Kidney (tissue), 22 donors: ENCODE data around the gene PPP1R14D. TPM values are rescaled to one million over a fixed set of nuclear protein-coding genes. Genes with fewer than 3 reads are reported as not detected.

ENCODE experiments used
- DNase-seq, 5 donors: peaks; one replicate each; pipeline ENCODE4 v3.0.0-alpha.2; 2013 to 2020
- FAIRE-seq: peaks from 2 replicates; lab custom pipeline; 2012; peaks lifted over from hg19 to GRCh38; lab: Jason Lieb, UNC
- H3K27ac ChIP-seq, 2 donors: one replicate each; pipeline ENCODE4 v1.7.0; 2013; ENCODE audit warnings: low read depth in 2 of 2, low read length in 2 of 2, inconsistent platforms in 1 of 2
- H3K27me3 ChIP-seq: one replicate; pipeline ENCODE4 v1.7.1; 2013; ENCODE audit warnings: low read length, inconsistent platforms; ENCODE audit not compliant: control insufficient read depth, insufficient read depth
- H3K36me3 ChIP-seq, 3 donors: one replicate each; pipeline versions ENCODE4 v1.7.0 to v1.7.1; 2013; ENCODE audit warnings: low read length in 3 of 3, control low read depth in 1 of 3, inconsistent platforms in 1 of 3; ENCODE audit not compliant: insufficient read depth in 3 of 3, control insufficient read depth in 2 of 3
- H3K4me1 ChIP-seq, 3 donors: one replicate each; pipeline versions ENCODE4 v1.7.0 to v1.7.1; 2013; ENCODE audit warnings: low read length in 3 of 3, inconsistent platforms in 1 of 3, low read depth in 1 of 3; ENCODE audit not compliant: control insufficient read depth in 2 of 3, insufficient read depth in 2 of 3
- H3K4me3 ChIP-seq, 3 donors: one replicate each; pipeline versions ENCODE4 v1.7.0 to v1.8.1; 2013; ENCODE audit warnings: low read length in 3 of 3, control low read depth in 1 of 3, inconsistent platforms in 1 of 3
- H3K9ac ChIP-seq, 3 donors: one replicate each; pipeline versions ENCODE4 v1.7.0 to v1.7.1; 2013; ENCODE audit warnings: low read length in 3 of 3, control low read depth in 1 of 3, inconsistent platforms in 1 of 3
- H3K9me3 ChIP-seq, 3 donors: one replicate each; pipeline versions ENCODE4 v1.7.0 to v1.7.1; 2013; ENCODE audit warnings: low read length in 3 of 3, control low read depth in 1 of 3, inconsistent platforms in 1 of 3; ENCODE audit not compliant: control insufficient read depth in 2 of 3, insufficient read depth in 1 of 3
- CTCF ChIP-seq: IDR thresholded peaks from 3 replicates; pipeline ENCODE4 v1.5.1; 2012; ENCODE audit warnings: mild to moderate bottlenecking, moderate library complexity, borderline replicate concordance; ENCODE audit not compliant: insufficient read depth; ENCODE audit errors: extremely low read depth
- intact Hi-C: fragments of 100-400 bp; cut with DNase I; formaldehyde crosslinking; loops from one replicate; pipeline ENCODE4 v1.11.1; 2022
- long read RNA-seq, 10 donors: library from polyadenylated mRNA in 1 of 10; unstranded in 1 of 10; transcript quantifications; one replicate each; pipeline ENCODE4 v2.0.0 and lab custom pipeline, GENCODE V29; 2021 to 2026
- polyA plus RNA-seq: library from polyadenylated mRNA; stranded (reverse); fragments of 350-450 nt; fragmentation: Illumina TruSeq; extraction: RNeasy Lipid Tissue Mini Kit (QIAGEN cat#74804); gene quantifications from one replicate; pipeline ENCODE4 v1.2.3, GENCODE V29; 2014; ENCODE audit warnings: low read depth, low replicate concordance; ENCODE audit not compliant: insufficient read depth
- total RNA-seq: library from RNA; stranded (reverse); fragmentation: NEBNext Ultra II Directional; extraction: Animal tissue kit (Norgen Biotek cat#: 25700); gene quantifications from one replicate; pipeline ENCODE4 v1.2.1, GENCODE V29; 2021
- donor health status: control.
- donor health status: control.
- donor health status: control.
- donor health status: control.
- donor health status: control.
- donor health status: DM: yes; HTN: yes; CAD: no.
- donor health status: Normal renal cell carcinoma (clear cell type).

PPP1R14D gene, protein sequence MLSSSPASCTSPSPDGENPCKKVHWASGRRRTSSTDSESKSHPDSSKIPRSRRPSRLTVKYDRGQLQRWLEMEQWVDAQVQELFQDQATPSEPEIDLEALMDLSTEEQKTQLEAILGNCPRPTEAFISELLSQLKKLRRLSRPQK
- not detected for total RNA-seq
- polyA plus RNA-seq: 4.0 TPM
- long read RNA-seq, donor 1: 0 reads
- long read RNA-seq, donor 2: 0 reads
- long read RNA-seq, donor 3: 0 reads
- long read RNA-seq, donor 4: 0 reads
- long read RNA-seq, donor 5: 0 reads
- long read RNA-seq, donor 6: 0 reads
- long read RNA-seq, donor 7, partial matches to known transcripts: 0 of 1 reads
- long read RNA-seq, donor 7, other reads (novel, unspliced or antisense): 1 of 1 reads
- long read RNA-seq, donor 8: 0 reads
- long read RNA-seq, donor 9: 0 reads
- long read RNA-seq, donor 10: 0 reads

DNA sequence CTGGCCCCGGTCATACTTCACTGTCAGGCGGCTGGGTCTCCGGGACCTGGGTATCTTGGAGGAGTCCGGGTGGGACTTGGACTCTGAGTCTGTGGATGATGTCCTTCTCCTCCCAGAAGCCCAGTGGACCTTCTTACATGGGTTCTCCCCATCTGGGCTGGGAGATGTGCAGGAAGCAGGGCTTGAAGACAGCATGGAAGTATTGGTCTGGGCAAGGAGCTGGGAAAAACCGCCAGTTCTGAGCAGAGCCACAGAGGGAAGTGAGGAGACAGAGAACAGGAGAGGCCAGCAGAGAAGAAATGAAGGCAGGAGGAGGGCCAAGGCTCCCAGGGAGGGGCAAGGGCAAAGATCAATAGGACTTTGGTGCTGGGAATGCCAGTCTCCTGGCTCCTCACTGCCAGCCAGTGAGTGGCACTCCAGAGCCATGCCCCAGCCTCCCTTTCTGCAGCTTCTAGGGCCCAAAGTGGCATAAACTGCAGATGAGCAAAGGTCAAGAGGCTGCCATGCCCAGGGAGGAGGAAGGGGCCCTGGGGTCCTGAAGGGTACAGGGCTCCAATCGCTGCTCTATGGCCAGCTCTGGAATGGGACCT is at the start of gene PPP1R14D:
Gene PPP1R14D, minus strand, starts transcription at position 262 of the 590 bp plus-strand sequence. Its CDS starts 67 bp downstream, at position 195.
- H3K36me3 ChIP-seq: no peaks in the 10 kb centered on the region
- peaks cover 0 to 4% (median 0%) of the 10 kb centered on the region in 3 donors for H3K4me1 ChIP-seq
- TF ChIP-seq CTCF: no peak
- intact Hi-C loops: no loop called here
- no peaks in the 10 kb centered on the region for H3K9me3 ChIP-seq
- H3K27ac ChIP-seq: no peak within 1 kb of the TSS
- no peak for FAIRE-seq
- no peak within 1 kb of the TSS for H3K9ac ChIP-seq
- no peaks in the 10 kb centered on the region for H3K27me3 ChIP-seq
- peak in 1 of 5 donors; percentile 32 for DNase-seq
- no peak within 1 kb of the TSS for H3K4me3 ChIP-seq

DNA sequence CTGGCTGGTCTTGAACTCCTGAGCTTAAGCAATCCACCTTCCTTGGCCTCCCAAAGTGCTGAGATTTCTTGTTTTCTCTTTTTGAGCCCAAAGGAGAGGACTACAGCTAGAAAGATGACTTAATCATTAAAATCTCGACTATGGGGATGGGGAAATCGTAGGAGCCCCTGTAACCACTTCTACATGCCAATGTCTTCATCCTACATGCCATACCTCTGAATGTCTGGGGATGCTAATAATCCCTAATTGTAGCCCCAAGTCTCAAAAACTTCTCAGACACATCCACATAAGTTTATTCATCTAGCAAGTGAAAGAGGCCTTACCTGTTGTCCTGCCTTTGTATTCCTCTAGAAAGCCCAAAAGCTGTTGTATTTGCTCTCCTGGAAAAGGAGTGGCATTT is 49.2 kb upstream of the PPP1R14D start:
- Histone ChIP-seq H3K4me3 (no peak overlapping the region), H3K27me3 (no peaks in the 10 kb centered on the region), H3K9me3 (no peaks in the 10 kb centered on the region), H3K27ac (no peak overlapping the region), H3K4me1 (peaks cover 0 to 3% (median 0%) of the 10 kb centered on the region in 3 donors), H3K36me3 (no peaks in the 10 kb centered on the region), H3K9ac (no peak overlapping the region)
- TF ChIP-seq CTCF: no peak
- no peak for DNase-seq
- no peak for FAIRE-seq
- intact Hi-C loops: no loop called here

GRCh38 chr15:40875991-40876730 is 47.7 kb upstream of the PPP1R14D start:
- no peaks in the 10 kb centered on the region for H3K9me3 ChIP-seq
- peak in 2 of 5 donors; percentile 20 to 22 for DNase-seq
- H3K27ac ChIP-seq: no peak overlapping the region
- H3K4me3 ChIP-seq: no peak overlapping the region
- no peak overlapping the region for H3K9ac ChIP-seq
- intact Hi-C loops: no loop called here
- H3K36me3 ChIP-seq: no peaks in the 10 kb centered on the region
- TF ChIP-seq CTCF: no peak
- no peak for FAIRE-seq
- peaks cover 0 to 7% (median 0%) of the 10 kb centered on the region in 3 donors for H3K4me1 ChIP-seq
- no peaks in the 10 kb centered on the region for H3K27me3 ChIP-seq
